COLO829 (cell line): Measurements from ENCODE around the gene SLC25A15.
"Not testable (repeated sequence)": the region's sequence is repeated elsewhere in the genome, so short reads cannot be mapped to it uniquely, and the experiment has no call there.

ENCODE experiments used
- DNase-seq: peaks from one replicate; pipeline ENCODE4 v3.0.0; 2012; ENCODE audit warnings: low spot score

The SLC25A15 gene

DNA sequence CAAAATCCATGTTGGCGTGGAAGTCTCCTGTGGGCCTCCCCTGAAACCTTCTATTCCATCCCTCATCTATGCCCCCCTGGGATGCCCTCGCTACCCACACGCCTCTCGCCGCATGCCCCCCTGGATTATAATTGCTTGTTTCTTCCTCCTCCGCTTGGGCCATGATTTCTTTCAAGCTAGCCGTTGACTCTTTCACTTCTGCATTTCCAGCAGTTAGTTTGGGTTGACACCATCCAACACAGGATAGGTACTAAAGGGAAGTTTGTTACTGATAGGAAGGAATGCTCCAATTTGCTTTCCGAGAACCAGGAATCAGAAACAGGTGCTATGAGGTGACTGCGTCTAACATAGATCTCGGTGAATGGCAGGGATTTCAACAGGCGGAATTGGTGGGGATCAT is 7.7 kb upstream of the SLC25A15 start:
- DNase-seq, result no peak

DNA sequence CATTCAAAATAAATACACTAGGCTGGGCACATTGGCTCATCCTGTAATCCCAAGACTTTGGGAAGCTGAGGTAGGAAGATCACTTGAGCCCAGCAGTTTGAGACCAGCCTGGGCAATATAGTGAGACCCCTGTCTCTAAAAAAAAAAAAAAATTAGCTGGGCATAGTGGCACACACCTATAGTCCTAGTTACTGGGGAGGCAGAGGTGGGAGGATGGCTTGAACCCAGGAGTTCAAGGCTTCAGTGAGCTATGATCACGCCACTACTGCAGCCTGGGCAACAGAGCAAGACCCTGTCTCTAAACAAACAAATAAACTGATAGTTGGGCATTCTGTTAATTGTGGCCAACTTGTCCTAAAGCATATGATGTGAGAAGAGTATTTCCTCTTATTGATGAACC is 6.4 kb upstream of the SLC25A15 start:
- not testable (repeated sequence) for DNase-seq

DNA sequence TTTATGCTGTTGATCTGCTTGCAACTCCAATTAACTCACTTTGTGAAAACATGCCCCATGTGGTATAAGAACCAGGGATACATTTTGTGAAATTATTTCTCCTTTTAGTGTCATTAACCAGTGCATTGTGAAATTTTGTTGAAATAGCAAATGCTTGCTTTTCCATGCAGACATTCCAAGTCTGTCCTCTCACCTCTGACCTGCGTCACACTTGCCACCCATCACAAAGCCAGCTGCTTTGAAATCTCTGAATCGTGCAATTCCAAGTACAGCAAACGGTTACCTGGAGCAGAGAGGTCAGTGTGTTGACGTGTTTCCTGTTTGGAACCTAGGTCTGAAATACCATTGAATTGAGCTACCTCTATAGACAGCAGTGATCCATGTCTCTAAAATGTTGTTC is 4.9 kb upstream of the SLC25A15 start:
- DNase-seq, result no peak

DNA sequence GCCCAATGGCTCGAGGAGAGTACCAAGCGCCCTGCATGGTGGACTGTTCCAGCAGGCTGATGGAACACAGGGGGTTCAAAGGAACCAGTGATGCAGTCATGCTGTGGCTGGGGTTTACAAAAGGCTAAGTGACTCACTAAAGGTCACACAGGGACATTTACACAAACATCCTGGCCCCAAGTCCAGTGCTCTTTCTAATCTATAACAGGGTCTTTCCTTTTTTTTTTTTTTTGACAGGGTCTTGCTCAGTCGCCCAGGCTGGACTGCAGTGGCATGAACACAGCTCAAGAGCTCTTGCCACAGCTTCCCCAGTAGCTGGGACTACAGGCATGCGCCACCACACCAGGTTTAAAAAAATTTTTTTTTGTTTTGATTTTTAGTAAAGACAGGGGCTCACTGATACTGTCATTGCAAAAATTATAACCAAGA is 2.8 kb upstream of the SLC25A15 start:
- no peak for DNase-seq

DNA sequence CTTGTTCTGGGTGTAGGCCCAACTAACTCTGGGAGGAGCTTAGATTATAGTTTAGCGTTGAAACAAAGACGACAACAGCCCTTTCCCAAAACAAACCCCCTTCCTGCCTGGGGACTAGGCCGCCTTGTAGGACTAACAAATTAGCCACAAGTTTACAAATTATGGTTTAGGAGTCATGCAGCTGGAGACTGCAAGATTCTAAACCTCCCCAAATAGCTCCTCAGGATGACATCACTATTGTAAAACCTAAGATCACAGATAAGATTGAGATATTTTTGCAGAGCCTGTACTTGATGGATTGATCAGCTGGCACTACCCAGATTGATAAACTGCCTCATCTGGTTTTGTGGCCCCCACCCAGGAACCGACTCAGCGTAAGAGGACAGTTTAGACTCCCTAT is 2.3 kb upstream of the SLC25A15 start:
- DNase-seq, result no peak

DNA sequence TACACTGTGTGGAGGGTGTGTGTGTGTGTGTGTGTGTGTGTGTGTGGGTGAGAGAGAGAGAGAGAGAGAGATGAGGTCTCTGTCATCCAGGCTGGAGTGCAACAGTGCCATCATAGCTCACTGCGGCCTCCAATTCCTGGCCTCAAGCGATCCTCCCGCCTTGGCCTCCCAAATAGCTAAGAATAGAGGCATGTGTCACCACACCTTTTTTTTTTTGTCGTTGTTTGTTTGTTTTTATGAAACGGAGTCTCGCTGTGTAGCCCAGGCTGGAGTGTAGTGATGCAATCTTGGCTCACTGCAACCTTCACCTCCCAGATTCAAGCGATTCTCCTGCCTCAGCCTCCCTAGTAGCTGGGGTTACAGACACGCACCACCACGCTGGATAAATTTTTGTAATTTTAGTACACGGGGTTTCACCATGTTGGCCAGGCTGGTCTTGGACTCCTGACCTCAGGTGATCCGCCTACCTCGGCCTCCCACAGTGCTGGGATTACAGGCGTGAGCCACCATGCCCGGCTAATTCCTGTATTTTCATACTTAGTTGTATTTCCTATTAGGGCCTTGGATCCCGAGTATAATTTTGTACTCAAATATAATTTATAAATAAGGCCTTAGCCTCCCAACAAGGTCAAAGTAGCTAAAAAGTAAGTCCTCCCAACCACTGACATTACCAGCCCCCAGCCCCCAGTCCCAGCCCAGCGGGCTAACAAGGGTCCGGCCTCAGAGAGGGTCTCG is 704 bp upstream of the SLC25A15 start:
- not testable (repeated sequence) for DNase-seq

DNA sequence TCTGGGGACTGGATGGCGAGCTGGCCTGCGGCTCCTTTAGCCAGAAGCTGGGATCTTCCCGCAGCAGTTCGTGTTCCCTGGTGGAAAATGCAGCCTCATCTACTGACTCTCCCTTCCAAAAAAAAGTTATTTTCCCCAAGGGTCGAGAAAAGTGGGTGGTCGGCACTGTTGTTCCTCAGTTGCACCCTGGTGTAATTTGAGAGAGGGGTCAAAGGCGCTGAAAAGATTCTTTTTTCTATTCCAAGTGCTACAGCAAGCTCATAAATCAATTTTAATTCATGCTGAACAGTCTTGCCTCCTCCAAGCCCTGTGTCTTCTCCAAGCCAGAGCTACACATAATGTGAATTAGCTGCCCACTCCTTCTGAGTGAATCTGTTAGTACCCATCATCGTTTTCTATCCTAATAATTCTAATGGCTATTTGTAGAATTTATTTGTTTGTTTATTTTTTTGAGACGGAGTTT is 774 bp downstream of the SLC25A15 start:
- no peak for DNase-seq

DNA sequence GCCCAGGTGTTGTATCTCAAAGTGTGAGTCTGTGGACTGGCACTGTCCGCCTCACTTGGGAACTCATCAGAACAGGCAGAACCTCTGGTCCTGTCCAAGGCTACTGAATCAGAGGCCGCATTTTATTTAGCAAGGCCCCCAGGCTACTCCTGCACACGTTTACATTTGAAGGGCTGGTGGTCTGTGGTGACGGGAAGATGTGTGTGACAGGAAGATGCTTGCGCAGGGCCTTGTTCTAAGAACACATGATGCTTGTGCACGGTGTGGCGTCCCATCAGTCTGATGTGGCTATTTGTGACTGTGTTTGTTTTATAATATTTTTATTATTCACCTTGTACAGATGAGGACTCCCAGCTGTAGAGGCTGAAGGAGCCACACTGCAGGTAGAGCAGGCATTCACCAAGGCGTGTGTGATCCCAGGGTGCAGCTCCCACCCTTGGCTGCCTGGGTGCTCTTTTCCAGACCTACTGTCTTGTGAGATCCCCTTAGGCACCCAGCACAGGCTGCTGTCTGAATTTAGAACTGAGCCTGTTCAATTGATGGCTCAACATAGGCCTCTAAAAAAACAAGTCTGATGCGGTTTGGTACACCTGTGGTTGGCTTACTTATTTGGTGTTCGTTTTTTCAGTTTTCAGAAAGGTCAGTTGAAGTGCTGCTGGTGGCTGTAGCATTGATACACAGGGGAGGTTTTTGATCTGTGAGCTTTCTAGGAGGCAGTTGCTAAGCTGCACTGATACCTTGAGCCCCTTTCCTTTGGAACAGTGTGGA is 3.1 kb downstream of the SLC25A15 start:
- DNase-seq, result no peak

DNA sequence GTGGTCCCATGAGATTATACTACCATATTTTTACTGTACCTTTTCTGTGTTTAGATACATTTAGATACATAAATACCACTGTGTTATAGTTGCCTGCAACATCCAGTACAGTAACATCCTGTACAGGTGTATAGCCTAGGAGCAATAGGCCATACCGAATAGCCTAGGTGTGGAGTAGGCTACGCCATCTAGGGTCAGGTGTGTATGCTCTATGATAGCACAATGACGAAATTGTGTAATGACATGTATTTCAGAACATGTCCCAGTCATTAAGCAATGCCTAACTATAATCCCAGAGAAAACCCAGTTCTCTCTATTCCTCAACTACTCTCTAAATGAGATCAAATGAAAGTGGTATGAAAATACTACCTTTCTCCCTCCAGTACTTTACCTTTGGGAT is 3.9 kb downstream of the SLC25A15 start:
- no peak for DNase-seq

DNA sequence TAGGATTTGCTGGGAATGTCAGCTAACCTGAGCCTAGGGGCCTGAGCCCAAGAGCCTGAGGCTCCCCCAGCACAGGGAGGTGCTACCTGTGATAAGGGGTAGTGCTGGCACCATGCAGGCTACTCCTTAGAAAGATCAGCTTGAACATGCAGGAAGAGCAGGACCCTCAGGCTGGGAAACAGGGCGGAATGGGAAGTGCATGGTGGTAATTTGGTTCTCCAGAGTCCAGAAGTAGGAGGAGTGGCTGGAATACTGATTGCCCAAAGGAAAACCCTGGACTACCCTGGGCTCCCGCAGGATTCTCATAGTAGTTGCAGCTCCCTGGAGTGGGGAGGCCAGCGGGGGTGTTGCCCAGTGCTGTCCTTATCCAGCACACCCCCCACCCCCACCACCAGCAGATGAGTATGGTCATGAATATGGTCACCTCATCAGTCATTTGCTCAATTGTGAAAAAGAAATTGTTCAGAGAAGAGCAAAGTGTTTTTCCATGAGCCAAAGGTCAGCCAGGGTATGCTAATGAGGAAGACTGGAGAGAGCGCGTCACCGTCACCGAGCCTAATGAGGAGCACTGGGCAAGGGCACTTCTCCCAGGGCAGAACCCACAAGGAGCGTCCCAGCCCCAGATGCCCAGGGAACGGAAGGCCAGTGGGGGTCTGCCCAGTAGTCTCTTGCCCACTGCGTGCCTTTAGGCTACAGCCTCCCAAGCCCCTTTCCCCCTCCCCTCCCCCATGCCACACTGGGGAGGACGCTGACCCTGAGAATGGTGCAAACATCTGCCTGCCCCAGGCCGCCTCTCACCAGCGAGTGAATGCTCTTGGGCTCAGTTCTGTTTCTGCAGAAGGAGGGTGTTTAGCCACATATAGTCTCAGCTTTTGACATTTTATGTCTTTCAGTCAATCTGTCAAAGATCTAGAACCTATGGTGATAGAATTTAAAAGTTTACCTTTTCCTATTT is 5.3 kb downstream of the SLC25A15 start:
- no peak for DNase-seq

DNA sequence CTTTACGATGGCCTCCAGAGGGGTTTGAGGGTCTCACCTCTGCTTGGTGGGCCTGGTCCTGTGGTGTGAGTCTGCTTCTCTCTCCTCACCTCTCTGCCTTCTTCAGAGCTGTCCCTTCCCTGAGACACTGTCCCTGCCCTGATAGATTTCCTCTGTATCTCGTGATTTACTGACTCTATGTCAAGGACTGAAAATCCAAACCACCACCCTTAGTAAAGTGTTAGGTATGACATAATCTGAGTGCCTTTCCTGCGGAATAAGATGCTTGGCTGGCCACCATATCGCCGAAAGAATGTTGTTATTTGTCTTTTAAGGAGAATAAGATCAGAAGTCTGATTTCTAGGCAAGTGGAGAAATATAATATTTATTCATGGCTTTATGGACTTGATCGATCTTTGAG is 7.2 kb downstream of the SLC25A15 start:
- no peak for DNase-seq

DNA sequence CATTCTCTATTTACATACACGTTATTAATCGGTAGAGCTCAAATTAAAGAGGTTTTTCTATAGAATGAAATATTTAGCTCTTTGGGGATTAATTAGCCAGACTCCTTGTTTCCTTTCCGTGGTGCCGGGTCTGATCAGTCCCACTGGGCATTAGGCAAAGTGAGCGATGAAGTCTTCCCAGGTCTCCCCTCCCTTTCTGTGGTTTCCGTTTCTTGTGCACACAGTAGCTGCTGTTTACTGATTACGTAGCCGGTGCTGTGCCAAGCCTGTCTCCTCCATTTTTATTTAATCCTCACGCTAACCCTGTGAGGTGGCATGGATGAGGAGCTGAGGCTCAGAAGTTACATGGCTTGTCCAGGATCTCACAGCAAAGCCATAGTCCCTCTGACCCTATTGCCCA is 9.0 kb downstream of the SLC25A15 start:
- DNase-seq, result no peak

DNA sequence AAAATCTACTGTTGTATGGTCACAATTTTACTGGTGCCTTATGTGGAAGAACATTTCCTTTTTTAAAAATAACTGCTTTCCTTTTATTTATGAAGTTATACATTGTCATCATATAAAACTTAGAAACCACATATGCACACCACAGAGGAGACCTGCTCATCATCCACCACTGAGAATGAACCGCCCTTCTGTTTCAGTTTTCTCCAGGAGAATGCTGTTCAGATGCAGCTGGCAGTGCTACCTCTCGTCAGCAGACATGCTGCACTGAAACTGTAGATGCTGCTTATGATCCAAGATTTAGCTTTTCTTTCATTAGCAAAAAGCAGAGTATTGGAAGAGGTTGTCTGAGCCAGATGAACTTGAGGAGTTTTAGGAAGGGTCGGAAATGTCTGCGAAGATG is 10.1 kb downstream of the SLC25A15 start:
- no peak for DNase-seq

DNA sequence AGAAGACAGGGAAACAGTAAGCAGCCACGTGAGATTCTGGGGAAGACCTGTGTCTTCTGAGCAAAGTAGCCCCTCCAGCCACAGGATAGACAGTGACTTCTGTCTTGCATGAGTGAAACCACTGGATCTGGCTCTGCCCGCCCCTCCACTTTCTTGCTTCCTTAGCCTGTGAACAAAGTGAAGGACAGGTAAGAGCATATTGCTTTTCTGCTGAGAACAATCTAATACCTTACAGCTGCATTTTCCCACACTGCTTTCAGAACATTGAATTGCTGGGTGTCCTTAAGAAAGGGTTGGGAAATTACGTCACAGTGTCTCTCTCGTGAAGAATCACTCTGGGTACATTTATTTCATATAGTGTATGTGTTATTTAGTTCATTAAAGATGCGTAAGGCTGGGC is 11.1 kb downstream of the SLC25A15 start:
- DNase-seq, result no peak

DNA sequence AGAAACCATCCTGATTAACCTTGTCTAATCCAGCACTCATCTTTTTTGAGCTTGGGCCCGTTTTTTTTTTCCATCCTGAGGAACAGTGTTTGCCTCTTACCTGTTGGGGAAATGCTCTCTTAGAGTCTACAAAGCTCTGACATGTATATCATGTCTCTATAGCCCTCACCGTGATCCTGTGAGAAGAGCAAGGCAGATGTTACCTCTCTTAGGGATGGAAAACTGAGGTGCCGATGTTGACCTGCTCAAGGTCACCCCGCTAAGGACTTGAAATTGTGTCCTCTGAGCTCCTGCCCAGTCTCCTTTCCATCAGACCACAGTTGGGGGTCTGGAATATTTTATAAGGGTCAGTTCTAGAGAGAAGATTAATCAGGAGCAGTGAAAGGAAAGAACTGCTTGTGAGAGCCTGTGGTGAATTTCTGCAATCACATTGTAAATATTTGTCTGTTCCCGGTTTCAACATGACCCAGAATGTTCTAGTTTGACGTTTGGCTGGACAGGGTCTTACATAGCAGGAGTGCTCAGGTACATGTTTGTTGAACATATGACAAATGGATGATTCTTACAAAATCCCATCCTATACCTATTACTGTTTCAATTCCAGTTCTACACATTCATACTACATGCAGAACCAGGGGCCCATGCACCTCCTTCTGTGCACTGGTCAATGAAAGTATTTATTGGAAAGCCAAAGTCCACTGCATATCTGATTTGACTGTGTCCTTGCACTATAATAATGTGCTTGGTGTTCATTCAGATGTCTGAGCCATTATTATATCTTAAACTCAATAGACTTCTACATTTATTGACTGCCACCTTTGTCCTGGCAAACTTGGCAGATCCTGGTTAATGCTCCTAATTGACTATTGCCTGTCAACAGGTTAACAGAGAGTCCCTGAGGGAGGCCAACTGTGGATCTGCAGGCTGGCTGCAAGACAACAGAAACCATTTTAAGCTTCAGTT is 12.1 kb downstream of the SLC25A15 start:
- DNase-seq, result no peak

DNA sequence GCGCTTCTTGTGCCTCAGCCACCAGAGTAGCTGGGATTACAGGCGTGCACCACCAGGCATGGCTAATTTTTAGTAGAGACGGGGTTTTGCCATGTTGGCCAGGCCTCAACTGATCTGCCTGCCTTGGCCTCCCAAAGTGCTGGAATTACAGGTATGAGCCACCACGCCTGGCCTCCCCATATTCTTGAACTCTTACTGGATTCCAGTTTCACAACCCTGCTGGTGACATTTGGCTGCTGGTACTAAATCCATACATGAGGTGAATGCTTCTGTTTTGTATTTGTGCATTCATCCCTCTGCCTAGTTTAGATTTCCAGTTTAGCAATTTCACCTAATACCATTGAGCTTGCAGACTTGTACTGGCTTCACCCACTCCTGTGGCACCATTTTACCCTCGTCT is 13.9 kb downstream of the SLC25A15 start:
- DNase-seq, result no peak

DNA sequence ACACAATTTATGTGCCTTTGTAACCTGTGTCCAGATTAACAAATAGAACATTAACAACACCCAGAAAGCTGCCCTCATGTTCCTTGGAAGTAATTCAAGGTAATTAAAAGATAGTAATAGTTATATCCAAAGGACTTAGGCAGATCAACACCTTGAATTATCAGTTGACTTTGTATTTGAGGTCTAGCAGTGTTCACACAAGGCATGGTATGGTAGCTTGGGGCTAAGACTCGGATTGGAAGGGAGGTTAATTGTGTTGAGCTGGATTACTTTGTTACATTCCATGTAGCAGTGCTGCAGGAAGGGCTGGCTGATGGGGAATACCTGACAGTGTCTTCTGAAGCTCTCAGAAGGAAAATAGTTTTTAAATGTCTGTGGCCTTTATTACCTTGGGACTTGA is 16.8 kb downstream of the SLC25A15 start:
- DNase-seq, result no peak

DNA sequence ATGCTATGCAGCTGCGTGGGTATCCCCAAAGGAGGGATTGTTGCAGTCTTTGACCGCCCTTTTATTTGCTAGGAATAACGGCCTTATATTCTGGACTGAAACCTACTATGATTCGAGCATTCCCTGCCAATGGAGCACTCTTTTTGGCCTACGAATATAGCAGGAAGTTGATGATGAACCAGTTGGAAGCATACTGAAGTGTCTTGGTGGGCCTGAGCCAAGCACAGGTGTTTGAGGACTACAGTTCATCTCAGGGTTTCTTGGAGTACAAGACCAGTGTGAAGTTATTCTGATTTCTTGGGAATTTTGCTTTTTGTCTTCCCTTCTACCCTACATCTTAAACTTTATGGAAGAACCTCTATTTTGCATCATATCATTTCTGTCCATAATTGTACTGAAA is 20.1 kb downstream of the SLC25A15 start:
- DNase-seq, result no peak

DNA sequence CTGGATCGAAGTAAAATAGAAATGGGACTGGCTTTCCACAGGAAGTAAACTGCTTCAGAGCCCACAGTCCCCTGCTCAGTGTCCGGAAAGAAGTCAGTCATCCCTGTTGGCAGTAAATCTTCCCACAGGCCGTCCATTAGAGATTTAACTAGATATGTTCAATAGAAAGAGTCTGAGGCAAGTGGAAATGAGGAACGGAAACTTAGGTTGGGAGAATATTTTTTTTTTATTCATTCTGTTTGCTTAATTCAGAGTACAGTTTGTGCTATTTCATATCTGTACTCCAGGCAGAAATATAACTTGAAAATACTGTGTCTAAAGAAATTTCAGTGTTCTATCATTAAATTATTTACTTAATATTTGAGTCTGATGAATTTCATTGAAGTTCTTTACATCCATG is 22.7 kb downstream of the SLC25A15 start:
- DNase-seq, result no peak

DNA sequence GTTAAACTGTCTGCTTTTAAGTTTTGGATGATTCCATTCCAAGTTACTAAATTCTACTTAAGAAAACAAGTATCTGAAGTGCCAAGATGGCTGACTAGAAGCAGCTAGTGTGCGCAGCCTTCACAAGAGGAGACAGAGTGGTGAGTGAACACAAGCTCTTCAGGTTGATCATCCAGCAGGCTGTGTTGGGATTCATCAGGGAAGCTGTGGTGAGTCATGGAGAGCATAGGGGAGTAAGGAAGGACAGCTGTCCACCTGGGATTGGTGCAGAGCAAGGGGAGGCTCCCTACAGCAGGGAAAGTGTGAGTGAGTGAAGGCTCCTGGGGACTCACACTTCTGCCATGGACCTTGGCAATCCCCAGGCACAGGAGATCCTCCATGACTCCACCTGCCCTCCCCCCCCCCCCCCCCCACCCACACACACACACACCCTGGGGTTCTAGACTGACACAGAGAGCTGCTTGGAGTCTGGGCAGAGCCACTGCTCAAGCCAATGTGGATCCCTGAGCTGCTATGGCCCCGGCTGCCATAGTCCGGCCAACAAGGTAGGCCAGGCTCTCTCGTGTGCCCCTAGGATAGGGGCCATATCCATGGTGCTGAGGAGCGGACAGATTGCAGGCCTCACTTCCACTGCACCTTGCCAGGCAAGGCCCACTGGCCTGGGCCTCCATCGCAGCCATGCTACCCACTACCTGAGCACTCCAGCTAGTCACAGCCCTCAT is 23.5 kb downstream of the SLC25A15 start:
- no peak for DNase-seq
